ENCODE results near the gene AKR1D1.
"Not testable (repeated sequence)": the region's sequence is repeated elsewhere in the genome, so short reads cannot be mapped to it uniquely, and the experiment has no call there.

AKR1D1 gene

GRCh38 chr7:138074121-138074520 is 2.1 kb upstream of the AKR1D1 start:
- DNase-seq (ENCODE audit: low spot score) = no peak

- no peak for DNase-seq (ENCODE audit: low spot score)
Observed at GRCh38 chr7:138074540-138074939, 1.7 kb upstream of the AKR1D1 start.

GRCh38 chr7:138075350-138075749 is 909 bp upstream of the AKR1D1 start:
- no peak for DNase-seq (ENCODE audit: low spot score)

GRCh38 chr7:138075786-138076185 is 473 bp upstream of the AKR1D1 start:
- DNase-seq (ENCODE audit: low spot score) = not testable (repeated sequence)

- DNase-seq (ENCODE audit: low spot score) = no peak
Observed at GRCh38 chr7:138077809-138078208, 1.6 kb downstream of the AKR1D1 start.

GRCh38 chr7:138079137-138079536 is 2.9 kb downstream of the AKR1D1 start:
- DNase-seq (ENCODE audit: low spot score) = no peak

- no peak for DNase-seq (ENCODE audit: low spot score)
Observed at GRCh38 chr7:138081868-138082267, 5.6 kb downstream of the AKR1D1 start.

GRCh38 chr7:138083859-138084258 is 7.6 kb downstream of the AKR1D1 start:
- DNase-seq (ENCODE audit: low spot score) = no peak

GRCh38 chr7:138086563-138087270 is 10.5 kb downstream of the AKR1D1 start:
- DNase-seq (ENCODE audit: low spot score) = no peak

GRCh38 chr7:138089080-138089901 is 13.0 kb downstream of the AKR1D1 start:
- DNase-seq (ENCODE audit: low spot score) = no peak

GRCh38 chr7:138091032-138091431 is 14.8 kb downstream of the AKR1D1 start:
- DNase-seq (ENCODE audit: low spot score) = no peak

GRCh38 chr7:138091840-138092239 is 15.6 kb downstream of the AKR1D1 start:
- not testable (repeated sequence) for DNase-seq (ENCODE audit: low spot score)

GRCh38 chr7:138092486-138093028 is 16.3 kb downstream of the AKR1D1 start:
- DNase-seq (ENCODE audit: low spot score) = no peak

GRCh38 chr7:138095972-138096935 is 20.0 kb downstream of the AKR1D1 start:
- no peak for DNase-seq (ENCODE audit: low spot score)

- DNase-seq (ENCODE audit: low spot score) = no peak
Observed at GRCh38 chr7:138097064-138097741, 20.9 kb downstream of the AKR1D1 start.

- DNase-seq (ENCODE audit: low spot score) = no peak
Observed at GRCh38 chr7:138099813-138100212, 23.6 kb downstream of the AKR1D1 start.

GRCh38 chr7:138105221-138105620 is 29.0 kb downstream of the AKR1D1 start:
- DNase-seq (ENCODE audit: low spot score) = no peak

- no peak for DNase-seq (ENCODE audit: low spot score)
Observed at GRCh38 chr7:138115047-138115446, 38.8 kb downstream of the AKR1D1 start.

GRCh38 chr7:138116141-138116540 is 39.9 kb downstream of the AKR1D1 start:
- DNase-seq (ENCODE audit: low spot score) = no peak

GRCh38 chr7:138116892-138117291 is 40.6 kb downstream of the AKR1D1 start:
- DNase-seq (ENCODE audit: low spot score) = no peak

- DNase-seq (ENCODE audit: low spot score) = no peak
Observed at GRCh38 chr7:138120140-138120827, 44.0 kb downstream of the AKR1D1 start.

Measured in hematopoietic multipotent progenitor cell treated with erythropoietin and hydrocortisone succinate and interleukin-3 and kit ligand, for 15 days (in vitro differentiated cells).